B cell (primary cell): ENCODE measurements around the gene THAP9. TPM values are rescaled to one million over a fixed set of nuclear protein-coding genes. Genes with fewer than 3 reads are reported as not detected.

ENCODE experiments used
- ATAC-seq: fragments of 200-7000 bp; cut with Tn5 transposase; one replicate; pipeline ENCODE4 v1.10.0; 2021; ENCODE audit warnings: low read depth, mild to moderate bottlenecking, moderate number of reproducible peaks, moderate library complexity
- CTCF ChIA-PET: fragments of 350-600 bp; sonication (Branson Sonifier 250); formaldehyde crosslinking; loops from one replicate; lab custom pipeline; 2021; ENCODE audit warnings: antibody characterized with exemption, inconsistent platforms; lab: Charles Lee
- POLR2A ChIA-PET: fragments of 350-600 bp; sonication (Branson Sonifier 250); formaldehyde crosslinking; loops from one replicate; lab custom pipeline; 2021; ENCODE audit warnings: antibody characterized with exemption; lab: Charles Lee
- DNase-seq: peaks from one replicate; pipeline ENCODE4 v3.0.0; 2013
- H2AFZ ChIP-seq: 2 replicates; pipeline ENCODE4 v1.6.1; 2012; ENCODE audit warnings: mild to moderate bottlenecking, low read depth, low read length; ENCODE audit not compliant: insufficient read depth, poor library complexity, severe bottlenecking
- H3K27ac ChIP-seq, 2 donors: 1 replicate in 1 of 2; 2 replicates in 1 of 2; pipeline ENCODE4 v1.5.1; 2012 to 2013; ENCODE audit warnings: low read length in 2 of 2, mild to moderate bottlenecking in 2 of 2, moderate library complexity in 1 of 2
- H3K27me3 ChIP-seq, 4 experiments: fragments of 200-600 bp in 1 of 4; sonication (generic) in 1 of 4; replicated peaks in 1 of 4; 1 replicate in 2 of 4; 2 replicates in 2 of 4; pipeline versions ENCODE4 v1.6.1 to v1.7.0; 2013 to 2016; ENCODE audit warnings: low read length in 3 of 4, mild to moderate bottlenecking in 2 of 4, mixed read lengths in 1 of 4, moderate library complexity in 1 of 4; ENCODE audit not compliant: insufficient read depth in 4 of 4, control insufficient read depth in 3 of 4; ENCODE audit errors: control extremely low read depth in 1 of 4
- H3K36me3 ChIP-seq, 2 experiments: replicated peaks in 1 of 2; 1 replicate in 1 of 2; 2 replicates in 1 of 2; pipeline versions ENCODE4 v1.6.1 to v1.7.1; 2013; ENCODE audit warnings: low read length in 1 of 2; ENCODE audit not compliant: insufficient read depth in 2 of 2, control insufficient read depth in 1 of 2; ENCODE audit errors: control extremely low read depth in 1 of 2, extremely low read depth in 1 of 2
- H3K4me1 ChIP-seq, 2 donors: fragments of 200-600 bp in 1 of 2; sonication (generic) in 1 of 2; 1 replicate in 1 of 2; 2 replicates in 1 of 2; pipeline versions ENCODE4 v1.5.1 to v1.6.1; 2013 to 2017; ENCODE audit warnings: low read length in 2 of 2; ENCODE audit not compliant: control insufficient read depth in 2 of 2, insufficient read depth in 2 of 2
- H3K4me2 ChIP-seq: replicated peaks from 2 replicates; pipeline ENCODE3; 2012; ENCODE audit warnings: mild to moderate bottlenecking, low read depth, low read length; ENCODE audit not compliant: poor library complexity, severe bottlenecking
- H3K4me3 ChIP-seq, 5 experiments: fragments of 200-600 bp in 1 of 5; sonication (generic) in 1 of 5; 1 replicate in 3 of 5; 2 replicates in 2 of 5; pipeline versions ENCODE4 v1.5.1 to v1.7.0; 2011 to 2016; ENCODE audit warnings: low read length in 4 of 5, mild to moderate bottlenecking in 4 of 5, low read depth in 2 of 5, control low read depth in 1 of 5, moderate library complexity in 1 of 5; ENCODE audit not compliant: insufficient read depth in 1 of 5; ENCODE audit errors: control extremely low read depth in 1 of 5, extremely low read depth in 1 of 5
- H3K79me2 ChIP-seq: fragments of 200-600 bp; sonication (generic); one replicate; pipeline ENCODE4 v1.6.0; 2016; ENCODE audit warnings: low read length; ENCODE audit not compliant: control insufficient read depth, insufficient read depth
- H3K9ac ChIP-seq: fragments of 200-600 bp; sonication (generic); 2 replicates; pipeline ENCODE4 v1.6.1; 2017; ENCODE audit warnings: mild to moderate bottlenecking, low read length, moderate library complexity
- H3K9me3 ChIP-seq, 3 donors: one replicate each; pipeline versions ENCODE4 v1.6.1 to v1.7.1; 2013; ENCODE audit warnings: low read length in 2 of 3; ENCODE audit not compliant: control insufficient read depth in 2 of 3, insufficient read depth in 1 of 3; ENCODE audit errors: control extremely low read depth in 1 of 3
- H4K20me1 ChIP-seq: 2 replicates; pipeline ENCODE4 v1.6.0; 2012; ENCODE audit warnings: mild to moderate bottlenecking, low read length; ENCODE audit not compliant: insufficient read depth, control insufficient read depth, poor library complexity, severe bottlenecking
- H3K27ac Mint-ChIP-seq: one replicate; pipeline ENCODE4 v1.8.0; 2021; ENCODE audit warnings: mixed read lengths
- H3K27me3 Mint-ChIP-seq: one replicate; pipeline ENCODE4 v1.8.0; 2021; ENCODE audit warnings: mixed read lengths
- H3K4me1 Mint-ChIP-seq: one replicate; pipeline ENCODE4 v1.8.0; 2021; ENCODE audit warnings: mixed read lengths
- H3K4me3 Mint-ChIP-seq: one replicate; pipeline ENCODE4 v1.8.0; 2021; ENCODE audit warnings: mixed read lengths
- H3K9me3 Mint-ChIP-seq: one replicate; pipeline ENCODE4 v1.8.0; 2022; ENCODE audit warnings: mixed read lengths; ENCODE audit not compliant: insufficient read depth
- EZH2 ChIP-seq: IDR thresholded peaks from 2 replicates; pipeline ENCODE4 v1.6.1; 2012; ENCODE audit warnings: borderline replicate concordance, low read depth, mild to moderate bottlenecking, moderate library complexity, low read length; ENCODE audit not compliant: insufficient read depth, poor library complexity, severe bottlenecking
- WGBS: methylation state at CpG from one replicate; pipeline ENCODE4 v1.1.5; 2013; ENCODE audit warnings: missing lambda C conversion rate; ENCODE audit not compliant: insufficient coverage; 5-methylcytosine and 5-hydroxymethylcytosine counted together
- intact Hi-C: fragments of 100-400 bp; cut with micrococcal nuclease; formaldehyde crosslinking; loops from one replicate; pipeline ENCODE4 v1.10.0; 2022
- polyA plus RNA-seq: library from polyadenylated mRNA; depleted of rRNA; stranded (reverse); fragments of >200 nt; gene quantifications from 2 replicates; pipeline ENCODE4 v1.2.3, GENCODE V29; 2012
- total RNA-seq, 2 donors: library from RNA; stranded (reverse); fragments of 120-200 nt in 1 of 2; gene quantifications; 1 replicate in 1 of 2; 2 replicates in 1 of 2; pipeline versions ENCODE4 v1.2.3 to v1.2.4, GENCODE V29; 2013 to 2022
- TF ChIP-seq, protein P1 (sequence below): fragments of 200-600 bp; IDR thresholded peaks from one replicate; pipeline ENCODE4 v1.8.0; 2022; ENCODE audit warnings: antibody characterized with exemption, mild to moderate bottlenecking

Gene THAP9
- total and polyA plus RNA-seq, 2 donors (not counting 1 experiment from before 2014, with no cell fraction given): 2.0 to 6.8 TPM

DNA sequence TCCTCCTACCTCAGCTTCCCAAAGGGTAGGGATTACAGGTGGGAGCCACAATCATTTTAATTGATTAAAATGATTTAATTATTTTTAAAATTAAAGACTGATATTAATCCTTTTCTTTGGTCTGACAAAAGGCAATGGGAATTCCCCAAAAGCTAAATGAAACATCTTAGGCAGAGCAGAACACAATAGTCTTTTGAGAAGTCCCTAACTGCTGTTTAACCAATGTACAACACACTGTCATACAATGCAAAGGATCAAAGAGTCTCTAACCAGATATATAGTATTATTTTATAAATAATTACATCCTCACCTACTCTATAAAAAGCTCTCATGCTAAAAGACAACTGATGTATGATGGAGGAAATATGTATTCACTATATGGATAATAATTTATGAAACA is 47.0 kb downstream of the THAP9 start:
- Histone ChIP-seq H3K79me2 (no peaks in the 10 kb centered on the region), H2AFZ (no peak overlapping the region), H3K4me2 (no peak overlapping the region), H3K9ac (no peak overlapping the region), H3K4me1 (no peaks in the 10 kb centered on the region), H3K27ac (no peak overlapping the region), H3K27me3 (no peaks in the 10 kb centered on the region), H3K9me3 (no peaks in the 10 kb centered on the region), H3K36me3 (peaks cover 0 to 5% of the 10 kb centered on the region in 2 experiments), H3K4me3 (no peak overlapping the region), H4K20me1 (no peaks in the 10 kb centered on the region)
- CTCF ChIA-PET: no interaction called here
- ATAC-seq (no peak), DNase-seq (no peak)
- POLR2A ChIA-PET: no interaction called here
- Mint-ChIP-seq H3K4me3 (no peak overlapping the region), H3K27me3 (no peaks in the 10 kb centered on the region), H3K9me3 (no peaks in the 10 kb centered on the region), H3K27ac (no peak overlapping the region), H3K4me1 (no peaks in the 10 kb centered on the region)
- intact Hi-C loops: no loop called here
- TF ChIP-seq, protein P1, sequence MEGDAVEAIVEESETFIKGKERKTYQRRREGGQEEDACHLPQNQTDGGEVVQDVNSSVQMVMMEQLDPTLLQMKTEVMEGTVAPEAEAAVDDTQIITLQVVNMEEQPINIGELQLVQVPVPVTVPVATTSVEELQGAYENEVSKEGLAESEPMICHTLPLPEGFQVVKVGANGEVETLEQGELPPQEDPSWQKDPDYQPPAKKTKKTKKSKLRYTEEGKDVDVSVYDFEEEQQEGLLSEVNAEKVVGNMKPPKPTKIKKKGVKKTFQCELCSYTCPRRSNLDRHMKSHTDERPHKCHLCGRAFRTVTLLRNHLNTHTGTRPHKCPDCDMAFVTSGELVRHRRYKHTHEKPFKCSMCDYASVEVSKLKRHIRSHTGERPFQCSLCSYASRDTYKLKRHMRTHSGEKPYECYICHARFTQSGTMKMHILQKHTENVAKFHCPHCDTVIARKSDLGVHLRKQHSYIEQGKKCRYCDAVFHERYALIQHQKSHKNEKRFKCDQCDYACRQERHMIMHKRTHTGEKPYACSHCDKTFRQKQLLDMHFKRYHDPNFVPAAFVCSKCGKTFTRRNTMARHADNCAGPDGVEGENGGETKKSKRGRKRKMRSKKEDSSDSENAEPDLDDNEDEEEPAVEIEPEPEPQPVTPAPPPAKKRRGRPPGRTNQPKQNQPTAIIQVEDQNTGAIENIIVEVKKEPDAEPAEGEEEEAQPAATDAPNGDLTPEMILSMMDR: no peak
- no peak for TF ChIP-seq EZH2

DNA sequence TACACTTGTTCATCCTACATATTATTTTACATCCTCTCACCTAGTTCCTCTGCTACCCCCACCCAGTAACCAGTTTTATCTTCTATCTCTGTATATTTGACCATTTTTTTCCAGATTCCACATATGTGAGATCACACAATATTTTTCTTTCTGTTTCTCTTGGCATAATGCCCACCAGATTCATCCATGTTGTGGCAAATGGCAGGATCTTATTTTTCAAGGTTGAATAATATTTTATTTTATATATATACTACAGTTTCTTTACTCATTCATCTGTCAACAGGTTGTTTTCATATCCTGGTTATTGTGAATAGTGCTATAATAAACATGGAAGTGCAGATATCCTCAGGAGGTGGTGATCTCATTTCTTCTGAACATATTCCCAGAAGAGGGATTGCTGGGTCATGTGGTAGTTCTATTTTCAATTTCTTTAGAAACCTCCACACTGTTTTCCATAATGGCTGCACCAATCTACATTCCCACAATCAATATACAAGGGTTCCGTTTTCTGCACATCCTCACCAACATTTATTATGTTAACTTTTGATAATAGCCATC is 48.2 kb downstream of the THAP9 start:
- Histone ChIP-seq H2AFZ (no peak overlapping the region), H3K9ac (no peak overlapping the region), H3K4me2 (no peak overlapping the region), H3K4me1 (no peaks in the 10 kb centered on the region), H3K79me2 (no peaks in the 10 kb centered on the region), H3K27me3 (no peaks in the 10 kb centered on the region), H4K20me1 (no peaks in the 10 kb centered on the region), H3K36me3 (peaks cover 1 to 5% of the 10 kb centered on the region in 2 experiments), H3K4me3 (no peak overlapping the region), H3K27ac (no peak overlapping the region), H3K9me3 (peaks cover 0 to 4% (median 0%) of the 10 kb centered on the region in 3 donors)
- intact Hi-C loops: no loop called here
- ChIA-PET CTCF (no interaction called here), POLR2A (no interaction called here)
- no peaks in the 10 kb centered on the region for H3K4me1 Mint-ChIP-seq
- H3K27me3 Mint-ChIP-seq: no peaks in the 10 kb centered on the region
- H3K9me3 Mint-ChIP-seq: no peaks in the 10 kb centered on the region
- no peak overlapping the region for H3K27ac Mint-ChIP-seq
- TF ChIP-seq, protein P1: no peak
- TF ChIP-seq EZH2: no peak
- DNase-seq (no peak), ATAC-seq (no peak)
- WGBS: no CpG with 5 or more reads among the region's 1 CpG
- H3K4me3 Mint-ChIP-seq: no peak overlapping the region
